Coronary artery (tissue), 2 donors: ENCODE measurements around the gene RAD51B.
A peak's percentile ranks its signal among the peaks of the same experiment; 100 is the strongest.

Source experiments
- DNase-seq: peaks from one replicate; pipeline ENCODE4 v3.0.0-alpha.2; 2017; ENCODE audit warnings: low spot score
- H3K27ac ChIP-seq, 2 donors: fragments of 200-600 bp; sonication (generic); one replicate each; pipeline ENCODE4 v1.5.1; 2016 to 2019
- H3K4me3 ChIP-seq: fragments of 200-600 bp; sonication (generic); 2 replicates; pipeline ENCODE4 v1.5.1; 2016; ENCODE audit warnings: mild to moderate bottlenecking, moderate library complexity
- CTCF ChIP-seq: fragments of 200-600 bp; sonication (generic); IDR thresholded peaks from one replicate; pipeline ENCODE4 v1.5.1; 2019; ENCODE audit warnings: antibody characterized with exemption

The RAD51B gene

GRCh38 chr14:68499451-68499850 is 679.9 kb downstream of the RAD51B start:
- Histone ChIP-seq H3K4me3 (no peak overlapping the region), H3K27ac (no peak overlapping the region)
- no peak for TF ChIP-seq CTCF
- DNase-seq = no peak

- Histone ChIP-seq H3K27ac (no peak overlapping the region), H3K4me3 (no peak overlapping the region)
- TF ChIP-seq CTCF = no peak
- no peak for DNase-seq
These were observed 681.6 kb downstream of the RAD51B start for GRCh38 chr14:68501171-68501570.

- no peak for TF ChIP-seq CTCF
- no peak overlapping the region for H3K27ac ChIP-seq
- DNase-seq = no peak
- no peak overlapping the region for H3K4me3 ChIP-seq
These were observed 682.1 kb downstream of the RAD51B start for GRCh38 chr14:68501614-68502052.

- Histone ChIP-seq H3K4me3 (no peak overlapping the region), H3K27ac (no peak overlapping the region)
- no peak for DNase-seq
- no peak for TF ChIP-seq CTCF
These were observed 682.7 kb downstream of the RAD51B start for GRCh38 chr14:68502230-68502629.

- TF ChIP-seq CTCF = no peak
- no peak overlapping the region for H3K27ac ChIP-seq
- DNase-seq = no peak
- no peak overlapping the region for H3K4me3 ChIP-seq
These were observed 683.7 kb downstream of the RAD51B start for GRCh38 chr14:68503186-68503825.

GRCh38 chr14:68504861-68505260 is 685.3 kb downstream of the RAD51B start:
- H3K27ac ChIP-seq = no peak overlapping the region
- no peak for DNase-seq
- TF ChIP-seq CTCF = no peak
- no peak overlapping the region for H3K4me3 ChIP-seq

- Histone ChIP-seq H3K4me3 (no peak overlapping the region), H3K27ac (peak overlapping the region in 1 of 2 donors; percentile 23)
- TF ChIP-seq CTCF = no peak
- DNase-seq = no peak
These were observed 686.6 kb downstream of the RAD51B start for GRCh38 chr14:68506021-68506644.
